Stimulated activated naive CD4-positive, alpha-beta T cell treated with Interleukin-2 at 50 U/mL for 16 hours (primary cell): ENCODE data around the gene ANKS3.

Source experiments
- DNase-seq: peaks from one replicate; lab custom pipeline; 2025; lab: John Stamatoyannopoulos, UW

Gene ANKS3

GRCh38 chr16:4666537-4667202 lies 67.4 kb downstream of the ANKS3 start:
- no peak for DNase-seq

GRCh38 chr16:4664538-4665418 lies 69.3 kb downstream of the ANKS3 start:
- DNase-seq = peak; percentile 55

- DNase-seq = no peak
Measured at GRCh38 chr16:4663777-4664465, 70.2 kb downstream of the ANKS3 start.

- no peak for DNase-seq
Measured at GRCh38 chr16:4663465-4663776, 70.7 kb downstream of the ANKS3 start.

- no peak for DNase-seq
Measured at GRCh38 chr16:4661661-4662060, 72.4 kb downstream of the ANKS3 start.

DNA sequence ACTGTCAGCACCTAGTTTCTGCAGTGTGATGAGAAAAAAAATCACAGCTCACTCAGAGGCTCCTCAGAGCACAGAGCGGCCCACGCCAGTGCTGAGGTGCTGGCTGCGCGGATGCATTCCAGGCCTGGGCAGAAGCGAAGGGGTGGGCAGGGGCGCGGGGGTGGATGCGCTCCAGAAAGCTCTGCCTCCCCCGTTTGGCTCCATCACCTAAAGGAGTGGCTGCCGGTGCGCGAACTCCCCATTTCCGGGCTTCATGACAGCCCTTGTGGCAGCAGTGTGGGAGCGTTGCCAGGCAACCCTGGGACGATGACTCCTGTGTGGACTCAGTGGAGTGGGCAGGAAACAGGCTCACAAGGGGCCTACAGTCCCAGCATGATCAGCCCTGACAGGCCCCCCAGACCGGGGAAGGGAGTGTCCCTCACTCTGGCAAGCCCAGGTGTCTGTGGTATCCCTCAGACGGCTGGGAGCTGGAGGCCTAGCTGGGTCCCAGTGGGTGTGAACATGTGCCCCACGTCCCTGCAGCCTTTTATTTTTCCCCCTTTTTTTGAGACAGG lies 73.5 kb downstream of the ANKS3 start:
- DNase-seq = peak; percentile 68

DNA sequence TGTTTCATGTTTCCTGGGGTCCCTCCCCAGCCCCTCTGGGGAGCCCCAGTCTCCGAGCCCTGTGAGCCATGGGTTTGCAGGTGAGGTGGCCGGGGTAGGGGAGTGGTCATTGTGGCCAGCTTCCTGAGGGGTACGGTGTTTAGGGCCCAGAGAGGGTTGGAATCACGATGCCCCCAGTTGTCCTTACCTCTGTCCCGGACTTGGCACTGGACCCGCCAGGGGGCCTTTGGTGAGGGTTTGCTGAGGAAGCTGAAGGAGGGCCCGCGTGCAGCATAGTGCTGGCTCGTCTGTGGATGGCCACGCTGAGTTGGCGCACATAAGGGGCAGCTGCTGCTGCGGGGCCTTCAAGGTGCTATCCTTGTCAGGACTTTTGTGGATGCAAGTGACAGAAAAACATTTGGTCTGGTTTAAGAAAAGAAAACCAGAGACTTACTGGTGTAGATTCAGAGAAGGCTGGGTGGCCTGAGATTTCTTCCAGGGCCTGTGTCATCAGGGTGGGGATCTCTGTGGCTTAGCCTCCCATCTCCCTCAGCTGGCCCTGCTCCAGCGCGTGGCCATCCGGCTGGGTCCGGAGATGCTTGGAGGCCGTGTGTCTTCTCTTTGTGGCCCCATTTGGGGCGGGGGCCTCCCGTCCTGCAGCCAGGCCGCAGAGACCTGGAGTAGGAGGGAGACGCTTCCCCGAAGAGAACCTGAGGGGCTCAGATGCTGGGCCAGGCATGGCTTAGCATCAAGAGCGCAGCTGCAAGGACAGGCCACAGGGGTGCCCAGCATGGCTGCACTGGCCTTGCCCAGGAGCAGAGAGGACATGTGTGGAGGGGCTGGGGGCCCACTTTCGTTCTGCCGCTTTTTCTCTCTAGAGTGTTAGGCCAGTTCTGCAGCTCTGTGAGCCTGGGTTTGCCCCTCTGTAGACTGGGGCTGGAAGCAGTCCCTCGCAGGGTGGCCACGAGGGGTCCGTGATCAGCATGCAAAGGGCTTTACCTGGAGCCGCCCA lies 74.4 kb downstream of the ANKS3 start:
- no peak for DNase-seq

DNA sequence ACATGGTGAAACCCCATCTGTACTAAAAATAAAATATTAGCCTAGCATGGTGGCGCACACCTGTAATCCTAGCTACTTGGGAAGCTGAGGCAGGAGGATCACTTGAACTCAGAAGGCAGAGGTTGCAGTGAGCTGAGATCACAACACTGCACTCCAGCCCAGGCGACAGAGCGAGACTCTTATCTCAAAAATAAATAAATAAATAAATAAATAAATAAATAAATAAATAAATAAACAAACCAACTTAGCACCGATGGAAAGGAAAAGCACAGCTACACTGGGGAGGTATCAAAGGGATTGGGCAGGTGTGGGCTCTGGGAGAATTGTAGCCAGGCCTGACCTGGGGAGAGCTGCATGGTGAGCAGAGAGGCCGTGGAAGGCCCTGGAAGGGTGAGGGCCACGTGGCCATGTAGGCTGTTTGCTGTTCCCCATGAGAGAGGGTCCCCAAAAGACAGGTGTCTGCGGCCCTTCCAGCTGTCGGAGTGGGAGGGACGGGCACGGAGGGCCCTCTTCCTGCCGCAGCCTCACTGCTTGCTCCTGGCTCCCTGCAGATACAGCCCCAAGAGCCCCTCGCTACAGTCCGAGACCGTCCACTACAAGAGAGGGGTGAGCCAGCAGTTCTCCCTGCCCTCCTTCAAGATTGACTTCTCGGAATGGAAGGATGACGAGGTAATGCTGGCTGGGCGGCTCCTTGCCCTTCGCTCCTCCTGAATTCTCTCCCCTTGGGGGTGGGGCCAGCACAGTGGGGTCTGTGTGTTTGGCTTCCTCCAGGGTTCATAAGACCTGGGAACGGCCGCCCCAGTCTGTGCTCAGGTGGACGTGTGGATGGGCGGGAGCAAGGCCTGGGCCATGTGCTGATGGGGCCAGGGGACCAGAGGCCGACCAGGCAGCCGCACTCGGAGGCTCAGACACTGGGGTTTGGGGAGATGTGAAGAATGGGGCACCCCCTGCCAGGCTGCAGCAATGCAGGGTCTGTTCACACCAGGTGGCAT lies 77.1 kb downstream of the ANKS3 start:
- DNase-seq = no peak

- DNase-seq = no peak
Measured at GRCh38 chr16:4656221-4656620, 77.8 kb downstream of the ANKS3 start.

- DNase-seq = no peak
Measured at GRCh38 chr16:4655801-4656200, 78.3 kb downstream of the ANKS3 start.

- no peak for DNase-seq
Measured at GRCh38 chr16:4654964-4655590, 79.0 kb downstream of the ANKS3 start.

- no peak for DNase-seq
Measured at GRCh38 chr16:4654011-4654963, 79.8 kb downstream of the ANKS3 start.

DNA sequence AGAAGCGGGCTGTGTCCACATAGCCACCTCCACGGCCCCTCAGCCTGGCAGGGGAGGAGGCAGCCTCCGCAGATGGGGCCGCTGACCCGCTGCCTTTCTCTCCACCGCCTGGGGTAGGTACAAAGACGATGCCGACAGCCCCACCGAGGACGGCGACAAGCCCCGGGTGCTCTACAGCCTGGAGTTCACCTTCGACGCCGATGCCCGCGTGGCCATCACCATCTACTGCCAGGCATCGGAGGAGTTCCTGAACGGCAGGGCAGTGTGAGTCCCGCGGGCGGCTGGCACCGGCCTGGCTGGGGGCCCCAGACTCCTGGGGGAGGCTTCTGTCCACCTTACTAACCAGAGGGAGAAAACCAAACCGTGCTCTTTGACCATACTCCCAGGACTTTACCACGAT lies 81.5 kb downstream of the ANKS3 start:
- no peak for DNase-seq

DNA sequence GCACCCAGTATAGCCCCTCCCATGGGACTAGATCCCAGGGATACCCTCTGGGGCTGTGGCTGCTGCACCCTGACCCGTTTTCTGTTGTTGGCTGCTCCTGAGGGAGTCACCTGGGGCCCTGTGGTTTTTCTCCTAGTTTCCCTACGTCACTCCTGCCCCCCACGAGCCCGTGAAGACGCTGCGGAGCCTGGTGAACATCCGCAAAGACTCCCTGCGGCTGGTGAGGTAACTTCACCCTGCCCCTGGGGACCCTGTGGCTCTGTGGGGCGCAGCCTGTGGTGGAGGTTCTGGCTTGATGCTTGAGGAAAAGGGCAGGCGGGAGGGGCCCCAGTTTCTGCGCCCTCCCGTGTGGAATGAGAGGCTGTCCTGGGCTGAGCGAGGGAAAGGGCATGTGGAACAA lies 82.2 kb downstream of the ANKS3 start:
- DNase-seq = no peak

GRCh38 chr16:4650443-4651074 lies 83.5 kb downstream of the ANKS3 start:
- peak; percentile 69 for DNase-seq

GRCh38 chr16:4649744-4650442 lies 84.2 kb downstream of the ANKS3 start:
- no peak for DNase-seq

DNA sequence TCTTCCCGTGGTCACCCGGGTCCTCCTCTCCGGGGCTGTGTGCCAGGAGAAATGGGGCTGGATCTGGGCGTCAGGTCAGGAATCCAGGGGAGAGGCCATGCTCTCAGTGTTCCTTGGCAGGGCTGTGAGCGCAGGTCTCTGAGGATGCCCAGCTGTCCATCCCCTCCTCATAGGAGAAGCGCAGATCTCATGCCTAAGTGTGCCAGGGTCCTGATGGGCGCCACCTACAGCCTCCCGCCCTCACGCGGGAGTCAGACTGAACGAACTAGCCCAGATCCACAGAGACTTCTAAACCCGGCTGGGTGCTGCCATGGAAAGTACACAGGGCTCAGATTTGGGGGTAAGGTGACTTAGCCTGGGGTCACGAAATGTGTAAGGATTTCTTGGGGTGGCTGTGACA lies 85.2 kb downstream of the ANKS3 start:
- no peak for DNase-seq

DNA sequence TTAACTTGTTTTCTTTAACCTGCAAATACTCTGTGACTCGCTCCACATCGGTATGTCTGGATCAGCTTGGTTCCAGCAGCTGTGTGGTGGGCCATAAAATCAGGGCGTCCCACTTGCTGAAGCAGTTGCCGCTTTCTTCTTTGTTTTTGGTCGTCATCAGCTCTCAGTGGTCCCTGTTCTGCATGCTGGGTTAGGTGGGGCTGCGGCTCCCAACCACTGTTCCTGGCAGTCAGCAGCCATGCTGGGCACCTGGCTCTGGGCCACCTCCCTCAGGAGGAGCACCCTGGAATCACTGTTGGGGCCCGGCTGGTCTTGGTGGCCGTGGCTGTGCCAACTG lies 86.5 kb downstream of the ANKS3 start:
- DNase-seq = no peak
